Kidney (tissue), 14 donors: ENCODE data around the gene MCRIP1. TPM values are rescaled to one million over a fixed set of nuclear protein-coding genes. Genes with fewer than 3 reads are reported as not detected.

Experiments used
- DNase-seq, 5 donors: peaks; one replicate each; pipeline ENCODE4 v3.0.0-alpha.2; 2013 to 2020
- FAIRE-seq: peaks from 2 replicates; lab custom pipeline; 2012; peaks lifted over from hg19 to GRCh38; lab: Jason Lieb, UNC
- H3K27ac ChIP-seq, 2 donors: one replicate each; pipeline ENCODE4 v1.7.0; 2013; ENCODE audit warnings: low read depth in 2 of 2, low read length in 2 of 2, inconsistent platforms in 1 of 2
- H3K27me3 ChIP-seq: one replicate; pipeline ENCODE4 v1.7.1; 2013; ENCODE audit warnings: low read length, inconsistent platforms; ENCODE audit not compliant: control insufficient read depth, insufficient read depth
- H3K36me3 ChIP-seq, 3 donors: one replicate each; pipeline versions ENCODE4 v1.7.0 to v1.7.1; 2013; ENCODE audit warnings: low read length in 3 of 3, control low read depth in 1 of 3, inconsistent platforms in 1 of 3; ENCODE audit not compliant: insufficient read depth in 3 of 3, control insufficient read depth in 2 of 3
- H3K4me1 ChIP-seq, 3 donors: one replicate each; pipeline versions ENCODE4 v1.7.0 to v1.7.1; 2013; ENCODE audit warnings: low read length in 3 of 3, inconsistent platforms in 1 of 3, low read depth in 1 of 3; ENCODE audit not compliant: control insufficient read depth in 2 of 3, insufficient read depth in 2 of 3
- H3K4me3 ChIP-seq, 3 donors: one replicate each; pipeline versions ENCODE4 v1.7.0 to v1.8.1; 2013; ENCODE audit warnings: low read length in 3 of 3, control low read depth in 1 of 3, inconsistent platforms in 1 of 3
- H3K9ac ChIP-seq, 3 donors: one replicate each; pipeline versions ENCODE4 v1.7.0 to v1.7.1; 2013; ENCODE audit warnings: low read length in 3 of 3, control low read depth in 1 of 3, inconsistent platforms in 1 of 3
- H3K9me3 ChIP-seq, 3 donors: one replicate each; pipeline versions ENCODE4 v1.7.0 to v1.7.1; 2013; ENCODE audit warnings: low read length in 3 of 3, control low read depth in 1 of 3, inconsistent platforms in 1 of 3; ENCODE audit not compliant: control insufficient read depth in 2 of 3, insufficient read depth in 1 of 3
- CTCF ChIP-seq: IDR thresholded peaks from 3 replicates; pipeline ENCODE4 v1.5.1; 2012; ENCODE audit warnings: mild to moderate bottlenecking, moderate library complexity, borderline replicate concordance; ENCODE audit not compliant: insufficient read depth; ENCODE audit errors: extremely low read depth
- intact Hi-C: fragments of 100-400 bp; cut with DNase I; formaldehyde crosslinking; loops from one replicate; pipeline ENCODE4 v1.11.1; 2022
- polyA plus RNA-seq: library from polyadenylated mRNA; stranded (reverse); fragments of 350-450 nt; fragmentation: Illumina TruSeq; extraction: RNeasy Lipid Tissue Mini Kit (QIAGEN cat#74804); gene quantifications from one replicate; pipeline ENCODE4 v1.2.3, GENCODE V29; 2014; ENCODE audit warnings: low read depth, low replicate concordance; ENCODE audit not compliant: insufficient read depth
- total RNA-seq: library from RNA; stranded (reverse); fragmentation: NEBNext Ultra II Directional; extraction: Animal tissue kit (Norgen Biotek cat#: 25700); gene quantifications from one replicate; pipeline ENCODE4 v1.2.1, GENCODE V29; 2021
- donor health status: control.
- donor health status: control.
- donor health status: control.
- donor health status: control.
- donor health status: control.
- donor health status: DM: yes; HTN: yes; CAD: no.
- donor health status: Normal renal cell carcinoma (clear cell type).

MCRIP1 gene
- total and polyA plus RNA-seq, 2 donors from 2014 or later = 88.3 to 151 TPM

GRCh38 chr17:81811705-81812570, 21.2 kb downstream of the MCRIP1 start:
- no peak for TF ChIP-seq CTCF
- Histone ChIP-seq H3K9me3 (no peaks in the 10 kb centered on the region), H3K27me3 (no peaks in the 10 kb centered on the region), H3K4me1 (peaks cover 0 to 6% (median 0%) of the 10 kb centered on the region in 3 donors), H3K36me3 (no peaks in the 10 kb centered on the region), H3K27ac (no peak overlapping the region), H3K9ac (no peak overlapping the region), H3K4me3 (no peak overlapping the region)
- FAIRE-seq = no peak
- intact Hi-C loops = no loop called here
- DNase-seq = peak in 1 of 5 donors; percentile 63

- Histone ChIP-seq H3K9me3 (no peaks in the 10 kb centered on the region), H3K4me1 (peaks cover 0 to 6% (median 0%) of the 10 kb centered on the region in 3 donors), H3K27me3 (no peaks in the 10 kb centered on the region), H3K27ac (no peak overlapping the region), H3K9ac (no peak overlapping the region), H3K36me3 (no peaks in the 10 kb centered on the region), H3K4me3 (no peak overlapping the region)
- intact Hi-C loops = no loop called here
- FAIRE-seq (no peak), DNase-seq (no peak)
- TF ChIP-seq CTCF = no peak
These were observed 22.0 kb downstream of the MCRIP1 start for GRCh38 chr17:81810892-81811704.

- Histone ChIP-seq H3K4me1 (peaks cover 0 to 6% (median 0%) of the 10 kb centered on the region in 3 donors), H3K27me3 (no peaks in the 10 kb centered on the region), H3K9me3 (no peaks in the 10 kb centered on the region), H3K36me3 (no peaks in the 10 kb centered on the region), H3K4me3 (no peak overlapping the region), H3K27ac (peak overlapping the region in 1 of 2 donors; percentile 47), H3K9ac (no peak overlapping the region)
- intact Hi-C loops = no loop called here
- FAIRE-seq (no peak), DNase-seq (peak in 1 of 5 donors; percentile 57)
- TF ChIP-seq CTCF = no peak
These were observed 22.6 kb downstream of the MCRIP1 start for GRCh38 chr17:81810476-81810875.
